AG10803 (cell line): ENCODE results near the gene QRICH1.
A peak's percentile ranks its signal among the peaks of the same experiment; 100 is the strongest.

Source experiments
- DNase-seq: peaks from one replicate; pipeline ENCODE4 v3.0.0; 2010; ENCODE audit warnings: low read depth
- H3K4me3 ChIP-seq: 2 replicates; pipeline ENCODE4 v1.5.1; 2011; ENCODE audit warnings: mild to moderate bottlenecking, low read length, control low read depth
- CTCF ChIP-seq: conservative IDR thresholded peaks from 2 replicates; pipeline ENCODE4 v1.5.1; 2011; ENCODE audit warnings: mild to moderate bottlenecking, low read length, control low read depth, inconsistent platforms

The QRICH1 gene, protein sequence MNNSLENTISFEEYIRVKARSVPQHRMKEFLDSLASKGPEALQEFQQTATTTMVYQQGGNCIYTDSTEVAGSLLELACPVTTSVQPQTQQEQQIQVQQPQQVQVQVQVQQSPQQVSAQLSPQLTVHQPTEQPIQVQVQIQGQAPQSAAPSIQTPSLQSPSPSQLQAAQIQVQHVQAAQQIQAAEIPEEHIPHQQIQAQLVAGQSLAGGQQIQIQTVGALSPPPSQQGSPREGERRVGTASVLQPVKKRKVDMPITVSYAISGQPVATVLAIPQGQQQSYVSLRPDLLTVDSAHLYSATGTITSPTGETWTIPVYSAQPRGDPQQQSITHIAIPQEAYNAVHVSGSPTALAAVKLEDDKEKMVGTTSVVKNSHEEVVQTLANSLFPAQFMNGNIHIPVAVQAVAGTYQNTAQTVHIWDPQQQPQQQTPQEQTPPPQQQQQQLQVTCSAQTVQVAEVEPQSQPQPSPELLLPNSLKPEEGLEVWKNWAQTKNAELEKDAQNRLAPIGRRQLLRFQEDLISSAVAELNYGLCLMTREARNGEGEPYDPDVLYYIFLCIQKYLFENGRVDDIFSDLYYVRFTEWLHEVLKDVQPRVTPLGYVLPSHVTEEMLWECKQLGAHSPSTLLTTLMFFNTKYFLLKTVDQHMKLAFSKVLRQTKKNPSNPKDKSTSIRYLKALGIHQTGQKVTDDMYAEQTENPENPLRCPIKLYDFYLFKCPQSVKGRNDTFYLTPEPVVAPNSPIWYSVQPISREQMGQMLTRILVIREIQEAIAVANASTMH

GRCh38 chr3:49093853-49094767 is at the start of gene QRICH1:
Gene QRICH1, minus strand, starts transcription at chr3:49094071. Its CDS starts 17,054 bp downstream, at chr3:49077017.
- peak; percentile 98 for DNase-seq
- peak; percentile 74 for TF ChIP-seq CTCF
- H3K4me3 ChIP-seq = peak within 1 kb of the TSS; percentile 96

GRCh38 chr3:49140080-49140479 is 46.2 kb upstream of the QRICH1 start:
- no peak for TF ChIP-seq CTCF
- H3K4me3 ChIP-seq = no peak overlapping the region
- DNase-seq = no peak

- no peak for TF ChIP-seq CTCF
- no peak overlapping the region for H3K4me3 ChIP-seq
- DNase-seq = no peak
Measured at GRCh38 chr3:49135499-49135898, 41.6 kb upstream of the QRICH1 start.

GRCh38 chr3:49134471-49135265 is 40.8 kb upstream of the QRICH1 start:
- TF ChIP-seq CTCF = no peak
- no peak for DNase-seq
- H3K4me3 ChIP-seq = no peak overlapping the region

DNA sequence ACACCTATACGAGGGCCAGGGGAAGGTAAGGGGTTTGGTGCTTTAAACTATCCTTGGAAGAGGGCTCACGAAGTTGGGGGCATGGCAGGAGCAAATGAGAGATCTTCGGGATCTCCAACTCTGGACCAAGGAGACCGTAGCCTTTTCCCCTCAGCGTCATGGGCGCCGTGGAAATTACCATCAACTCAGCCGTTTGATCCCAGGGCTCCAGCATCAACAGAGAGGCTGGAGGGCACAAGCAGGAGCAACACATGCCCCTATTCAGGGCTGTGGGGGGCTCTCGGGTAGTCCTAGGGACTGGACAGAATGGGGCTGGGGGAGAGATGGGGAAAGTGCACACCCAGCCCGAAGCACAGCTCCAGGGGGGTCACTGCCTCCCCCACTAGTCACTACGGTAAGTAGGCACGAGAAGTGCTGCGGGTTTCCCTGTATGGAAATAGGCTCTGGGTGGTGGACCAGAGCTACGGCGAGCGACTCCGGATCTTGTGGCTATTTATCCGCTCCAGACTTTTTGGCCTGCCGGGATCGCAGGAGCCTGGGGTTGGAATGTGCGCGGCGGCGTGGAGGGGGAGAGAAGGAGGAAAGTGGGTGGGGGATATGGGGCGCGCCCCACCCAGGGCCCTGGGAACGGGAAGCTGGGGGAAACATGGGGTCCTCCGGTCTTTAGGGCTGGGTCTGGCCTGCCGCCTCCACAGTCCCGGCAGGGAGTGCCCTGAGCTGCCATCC is 39.5 kb upstream of the QRICH1 start:
- H3K4me3 ChIP-seq = peak overlapping the region; percentile 97
- no peak for TF ChIP-seq CTCF
- DNase-seq = peak; percentile 91
